HCT116 (cell line): ENCODE results near the gene LRRC8B.

Source experiments
- CTCF ChIP-seq, 3 experiments: fragments of 200-600 bp in 1 of 3; sonication (generic) in 1 of 3; IDR thresholded peaks in 2 of 3; conservative IDR thresholded peaks in 1 of 3; 2 replicates each; pipeline ENCODE4 v1.5.1; 2012 to 2017; ENCODE audit warnings: low read depth in 2 of 3, low read length in 2 of 3, antibody characterized with exemption in 1 of 3, borderline replicate concordance in 1 of 3, control low read depth in 1 of 3, mild to moderate bottlenecking in 1 of 3, mixed read lengths in 1 of 3, mixed run types in 1 of 3, moderate library complexity in 1 of 3; ENCODE audit not compliant: insufficient read depth in 1 of 3
- EZH2 ChIP-seq: fragments of 200-600 bp; sonication (generic); IDR thresholded peaks from 2 replicates; pipeline ENCODE4 v1.6.1; 2017; ENCODE audit warnings: antibody characterized with exemption, mixed run types
- RAD21 ChIP-seq: IDR thresholded peaks from 2 replicates; pipeline ENCODE4 v1.6.1; 2012; ENCODE audit warnings: low read depth, mild to moderate bottlenecking
- TF ChIP-seq, protein P1 (sequence below): IDR thresholded peaks from 2 replicates; pipeline ENCODE4 v1.6.1; 2012

- TF ChIP-seq CTCF (IDR thresholded peaks at IDR 0.05 in 2 of 3, conservative IDR thresholded peaks at IDR 0.05 in 1 of 3; ENCODE audit: borderline replicate concordance in 1 of 3, insufficient read depth in 1 of 3, low read depth in 2 of 3, low read length in 2 of 3) (no peak), RAD21 (no peak), EZH2 (no peak)
- TF ChIP-seq, protein P1, sequence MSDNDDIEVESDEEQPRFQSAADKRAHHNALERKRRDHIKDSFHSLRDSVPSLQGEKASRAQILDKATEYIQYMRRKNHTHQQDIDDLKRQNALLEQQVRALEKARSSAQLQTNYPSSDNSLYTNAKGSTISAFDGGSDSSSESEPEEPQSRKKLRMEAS, result no peak
Measured at GRCh38 chr1:89587729-89588161, 63.1 kb downstream of the LRRC8B start.
